HepG2 (cell line): Measurements from ENCODE around the gene ZG16. TPM values are rescaled to one million over a fixed set of nuclear protein-coding genes. Genes with fewer than 3 reads are reported as not detected.

Experiments
- ZNF567 ChIP-seq: sonication (generic); formaldehyde crosslinking; IDR thresholded peaks from 2 replicates; pipeline ENCODE4 v1.8.1; 2023; ENCODE audit warnings: mild to moderate bottlenecking, missing genetic modification reagents, borderline replicate concordance
- polyA plus RNA-seq, 8 experiments: library from polyadenylated mRNA; depleted of rRNA in 3 of 8; stranded (reverse) in 7 of 8; unstranded in 1 of 8; fragments of >200 nt; fragmentation: Illumina TruSeq in 4 of 8; extraction: Trizol in 4 of 8; gene quantifications; 2 replicates each; pipeline versions ENCODE4 v1.2.1 to v1.2.3, GENCODE V29; 2011 to 2016; ENCODE audit warnings: low read depth in 4 of 8, missing spikeins in 1 of 8, mixed read lengths in 1 of 8; ENCODE audit not compliant: insufficient read depth in 1 of 8
- total RNA-seq, 5 experiments: library from RNA; depleted of rRNA; stranded (reverse); fragments of >200 nt; fragmentation: Illumina TruSeq; extraction: Trizol; gene quantifications; 2 replicates each; pipeline ENCODE4 v1.2.3, GENCODE V29; 2016; ENCODE audit warnings: low read depth in 1 of 5
- TF ChIP-seq, protein P1 (sequence below): sonication (generic); formaldehyde crosslinking; IDR thresholded peaks from 2 replicates; pipeline ENCODE4 v1.4.0; 2020; ENCODE audit warnings: missing genetic modification reagents
- TF ChIP-seq, protein P2 (sequence below): sonication (generic); formaldehyde crosslinking; IDR thresholded peaks from 2 replicates; pipeline ENCODE4 v1.4.0; 2020; ENCODE audit warnings: mild to moderate bottlenecking, missing genetic modification reagents, borderline replicate concordance

ZG16 gene
- total and polyA plus RNA-seq, 2 of the 13 experiments (the other 11 are each of a cell fraction or from before 2014, with no cell fraction given) = 0.04 to 0.07 TPM

DNA sequence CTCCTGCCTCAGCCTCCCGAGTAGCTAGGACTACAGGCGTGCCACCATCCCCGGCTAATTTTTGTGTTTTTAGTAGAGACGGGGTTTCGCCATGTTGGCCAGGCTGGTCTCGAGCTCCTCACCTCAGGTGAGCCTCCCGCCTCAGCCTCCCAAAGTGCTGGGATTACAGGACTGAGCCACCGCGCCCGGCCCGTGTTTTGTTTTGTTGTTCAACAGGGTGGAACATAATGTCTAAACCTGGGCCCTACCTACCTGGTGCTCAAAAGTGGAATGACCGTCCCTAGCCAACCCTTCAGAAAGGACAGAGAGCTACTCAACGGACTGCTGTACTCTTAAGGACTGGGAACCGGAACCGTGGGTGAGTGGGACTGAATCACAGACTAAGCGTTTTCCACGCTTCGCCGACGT is 11.7 kb downstream of the ZG16 start (continued):
- TF ChIP-seq, protein P1, sequence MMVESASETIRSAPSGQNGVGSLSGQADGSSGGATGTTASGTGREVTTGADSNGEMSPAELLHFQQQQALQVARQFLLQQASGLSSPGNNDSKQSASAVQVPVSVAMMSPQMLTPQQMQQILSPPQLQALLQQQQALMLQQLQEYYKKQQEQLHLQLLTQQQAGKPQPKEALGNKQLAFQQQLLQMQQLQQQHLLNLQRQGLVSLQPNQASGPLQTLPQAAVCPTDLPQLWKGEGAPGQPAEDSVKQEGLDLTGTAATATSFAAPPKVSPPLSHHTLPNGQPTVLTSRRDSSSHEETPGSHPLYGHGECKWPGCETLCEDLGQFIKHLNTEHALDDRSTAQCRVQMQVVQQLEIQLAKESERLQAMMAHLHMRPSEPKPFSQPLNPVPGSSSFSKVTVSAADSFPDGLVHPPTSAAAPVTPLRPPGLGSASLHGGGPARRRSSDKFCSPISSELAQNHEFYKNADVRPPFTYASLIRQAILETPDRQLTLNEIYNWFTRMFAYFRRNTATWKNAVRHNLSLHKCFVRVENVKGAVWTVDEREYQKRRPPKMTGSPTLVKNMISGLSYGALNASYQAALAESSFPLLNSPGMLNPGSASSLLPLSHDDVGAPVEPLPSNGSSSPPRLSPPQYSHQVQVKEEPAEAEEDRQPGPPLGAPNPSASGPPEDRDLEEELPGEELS (CRISPR knock-in tag) = no peak
- no peak for TF ChIP-seq ZNF567 (CRISPR knock-in tag)
- TF ChIP-seq, protein P2, sequence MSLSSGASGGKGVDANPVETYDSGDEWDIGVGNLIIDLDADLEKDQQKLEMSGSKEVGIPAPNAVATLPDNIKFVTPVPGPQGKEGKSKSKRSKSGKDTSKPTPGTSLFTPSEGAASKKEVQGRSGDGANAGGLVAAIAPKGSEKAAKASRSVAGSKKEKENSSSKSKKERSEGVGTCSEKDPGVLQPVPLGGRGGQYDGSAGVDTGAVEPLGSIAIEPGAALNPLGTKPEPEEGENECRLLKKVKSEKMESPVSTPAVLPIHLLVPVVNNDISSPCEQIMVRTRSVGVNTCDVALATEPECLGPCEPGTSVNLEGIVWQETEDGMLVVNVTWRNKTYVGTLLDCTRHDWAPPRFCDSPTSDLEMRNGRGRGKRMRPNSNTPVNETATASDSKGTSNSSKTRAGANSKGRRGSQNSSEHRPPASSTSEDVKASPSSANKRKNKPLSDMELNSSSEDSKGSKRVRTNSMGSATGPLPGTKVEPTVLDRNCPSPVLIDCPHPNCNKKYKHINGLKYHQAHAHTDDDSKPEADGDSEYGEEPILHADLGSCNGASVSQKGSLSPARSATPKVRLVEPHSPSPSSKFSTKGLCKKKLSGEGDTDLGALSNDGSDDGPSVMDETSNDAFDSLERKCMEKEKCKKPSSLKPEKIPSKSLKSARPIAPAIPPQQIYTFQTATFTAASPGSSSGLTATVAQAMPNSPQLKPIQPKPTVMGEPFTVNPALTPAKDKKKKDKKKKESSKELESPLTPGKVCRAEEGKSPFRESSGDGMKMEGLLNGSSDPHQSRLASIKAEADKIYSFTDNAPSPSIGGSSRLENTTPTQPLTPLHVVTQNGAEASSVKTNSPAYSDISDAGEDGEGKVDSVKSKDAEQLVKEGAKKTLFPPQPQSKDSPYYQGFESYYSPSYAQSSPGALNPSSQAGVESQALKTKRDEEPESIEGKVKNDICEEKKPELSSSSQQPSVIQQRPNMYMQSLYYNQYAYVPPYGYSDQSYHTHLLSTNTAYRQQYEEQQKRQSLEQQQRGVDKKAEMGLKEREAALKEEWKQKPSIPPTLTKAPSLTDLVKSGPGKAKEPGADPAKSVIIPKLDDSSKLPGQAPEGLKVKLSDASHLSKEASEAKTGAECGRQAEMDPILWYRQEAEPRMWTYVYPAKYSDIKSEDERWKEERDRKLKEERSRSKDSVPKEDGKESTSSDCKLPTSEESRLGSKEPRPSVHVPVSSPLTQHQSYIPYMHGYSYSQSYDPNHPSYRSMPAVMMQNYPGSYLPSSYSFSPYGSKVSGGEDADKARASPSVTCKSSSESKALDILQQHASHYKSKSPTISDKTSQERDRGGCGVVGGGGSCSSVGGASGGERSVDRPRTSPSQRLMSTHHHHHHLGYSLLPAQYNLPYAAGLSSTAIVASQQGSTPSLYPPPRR (CRISPR knock-in tag) = no peak
